ENCODE results near the gene CAMK2A.

The CAMK2A gene

GRCh38 chr5:150263375-150263775 is 26.2 kb downstream of the CAMK2A start (continued):
- 0 out of 2 replicates have a peak, but pooled peaks have one; percentile 62 for TF ChIP-seq PRDM2 (tag by site-specific recombination; IDR thresholded peaks at IDR 0.05; ENCODE audit: borderline replicate concordance)

- H3K4me1 ChIP-seq (ENCODE audit: control insufficient read depth, insufficient read depth, low read length), result no peaks in the 10 kb centered on the region
- H3K4me3 ChIP-seq (ENCODE audit: low read depth, low read length), result no peak overlapping the region
- ChIA-PET CTCF (interaction anchor here (0.8 to 1.5 kb wide), 3 partner anchors 12 to 174 kb away, joined by 3 read pairs; no protein-coding TSS in a partner anchor), POLR2A (no interaction called here)
- no peak overlapping the region for H3K27ac ChIP-seq (ENCODE audit: extremely low read depth, low read depth, low read length)
- H3K9me3 ChIP-seq (ENCODE audit: control insufficient read depth, insufficient read depth, low read depth, low read length), result no peaks in the 10 kb centered on the region
- peak; percentile 63; the same call in 1 of the 2 replicates for TF ChIP-seq ZNF664 (tag by site-specific recombination; IDR thresholded peaks at IDR 0.05)
- TF ChIP-seq ZNF311 (tag by site-specific recombination; IDR thresholded peaks at IDR 0.05; ENCODE audit: borderline replicate concordance), result no peak
- H3K36me3 ChIP-seq (ENCODE audit: control insufficient read depth in 2 of 2, insufficient read depth in 1 of 2, low read length in 2 of 2), result no peaks in the 10 kb centered on the region
These were observed 27.1 kb downstream of the CAMK2A start for GRCh38 chr5:150262502-150262901.

GRCh38 chr5:150261231-150261630 is 28.3 kb downstream of the CAMK2A start:
- CTCF ChIA-PET, result interaction anchor here (1.0 kb wide), 1 partner anchor 90 kb away, joined by 3 read pairs; no protein-coding TSS in a partner anchor
- no peak for TF ChIP-seq KLF16 (tag by site-specific recombination; IDR thresholded peaks at IDR 0.05)
- TF ChIP-seq ZNF596 (tag by site-specific recombination; IDR thresholded peaks at IDR 0.05), result no peak
- TF ChIP-seq ZNF580 (tag by site-specific recombination; IDR thresholded peaks at IDR 0.05), result no peak
- TF ChIP-seq KLF17 (tag by site-specific recombination; IDR thresholded peaks at IDR 0.05), result no peak
- TF ChIP-seq ZNF280C (tag by site-specific recombination; IDR thresholded peaks at IDR 0.05), result no peak
- TF ChIP-seq PBX3 (CRISPR knock-in tag; IDR thresholded peaks at IDR 0.05), result no peak
- TF ChIP-seq ZNF324 (tag by site-specific recombination; IDR thresholded peaks at IDR 0.05), result no peak
- no peak for TF ChIP-seq ZNF211 (tag by site-specific recombination; IDR thresholded peaks at IDR 0.05; ENCODE audit: low read depth)
- TF ChIP-seq ZNF16 (tag by site-specific recombination; IDR thresholded peaks at IDR 0.05; ENCODE audit: low read depth), result no peak
- no peak for TF ChIP-seq ZNF302 (tag by site-specific recombination; IDR thresholded peaks at IDR 0.05; ENCODE audit: low read depth)
- no peak for TF ChIP-seq ZNF792 (tag by site-specific recombination; IDR thresholded peaks at IDR 0.05)
- no peak for TF ChIP-seq ZNF707 (tag by site-specific recombination; IDR thresholded peaks at IDR 0.05)
- TF ChIP-seq ZNF202 (tag by site-specific recombination; IDR thresholded peaks at IDR 0.05; ENCODE audit: borderline replicate concordance), result no peak
- no peak for TF ChIP-seq ZNF292 (tag by site-specific recombination; IDR thresholded peaks at IDR 0.05; ENCODE audit: borderline replicate concordance, low read depth)
- Histone ChIP-seq H3K9me3 (ENCODE audit: control insufficient read depth, insufficient read depth, low read depth, low read length) (no peaks in the 10 kb centered on the region), H3K4me3 (ENCODE audit: low read depth, low read length) (no peak overlapping the region), H3K4me1 (ENCODE audit: control insufficient read depth, insufficient read depth, low read length) (no peaks in the 10 kb centered on the region), H3K27ac (ENCODE audit: extremely low read depth, low read depth, low read length) (no peak overlapping the region), H3K36me3 (ENCODE audit: control insufficient read depth in 2 of 2, insufficient read depth in 1 of 2, low read length in 2 of 2) (no peaks in the 10 kb centered on the region)
- POLR2A ChIA-PET, result no interaction called here

Measured in HEK293 (cell line).